Measurements from ENCODE around the gene BCORL1.

GRCh38 chrX:130028196-130028595 lies 45.8 kb downstream of the BCORL1 start:
- no peak for TF ChIP-seq POLR2AphosphoS5 (IDR thresholded peaks at IDR 0.05; ENCODE audit: insufficient read depth, low read depth, low read length)
- TF ChIP-seq CTCF (IDR thresholded peaks at IDR 0.05; ENCODE audit: extremely low read depth in 1 of 2, insufficient read depth in 1 of 2, low read depth in 1 of 2, low read length in 2 of 2), result peak; percentile 52 to 69
- TF ChIP-seq POLR2A (IDR thresholded peaks at IDR 0.05; ENCODE audit: low read depth, low read length), result no peak
- TF ChIP-seq EZH2 (IDR thresholded peaks at IDR 0.05; ENCODE audit: borderline replicate concordance, low read depth, low read length, severe bottlenecking), result no peak
- no peak for TF ChIP-seq JUN (IDR thresholded peaks at IDR 0.05; ENCODE audit: borderline replicate concordance, insufficient read depth, insufficient read length, low read depth)

Measured in endothelial cell of umbilical vein (primary cell).